ENCODE data around the gene ALDH16A1. TPM values are rescaled to one million over a fixed set of nuclear protein-coding genes. Genes with fewer than 3 reads are reported as not detected.
A peak's percentile ranks its signal among the peaks of the same experiment; 100 is the strongest.
"Not testable (repeated sequence)": the region's sequence is repeated elsewhere in the genome, so short reads cannot be mapped to it uniquely, and the experiment has no call there.

Gene ALDH16A1
- total and polyA plus RNA-seq, 2 of the 4 experiments (the other 2 are of a cell fraction): 10.4 to 12.9 TPM

- dilution Hi-C loops (cut with HindIII; ENCODE audit: low sequenced_read_pairs, unreplicated experiment): no loop called here
- WGBS, 2 experiments (ENCODE audit: extremely low coverage in 2 of 2, insufficient read length in 1 of 2): 89% methylated on average over 9 of the region's 12 CpGs; no CpG with 5 or more reads in 1 of the 2 experiments
- H3K79me1 ChIP-seq (ENCODE audit: low read depth in 1 of 2, low read length in 2 of 2): peaks cover 2 to 14% of the 10 kb centered on the region in 2 experiments; a peak in 3 of 4 replicates
- intact Hi-C loops (cut with micrococcal nuclease): no loop called here
- H2BK5ac ChIP-seq (ENCODE audit: low read depth, low read length, poor library complexity, severe bottlenecking): no peak overlapping the region
- no peak overlapping the region for H2BK120ac ChIP-seq (ENCODE audit: low read depth, low read length)
- H3K9me3 ChIP-seq (ENCODE audit: control insufficient read depth, insufficient read depth, low read length): no peaks in the 10 kb centered on the region
- no peak overlapping the region for H2AFZ ChIP-seq (replicated peaks; ENCODE audit: low read length, poor library complexity)
- no peak for ATAC-seq (ENCODE audit: low read depth)
- no peak for DNase-seq
- H3K14ac ChIP-seq (replicated peaks; ENCODE audit: low read depth, low read length): no peak overlapping the region
- no peak overlapping the region for H3K56ac ChIP-seq (ENCODE audit: extremely low read depth, insufficient read depth, low read length)
- H4K8ac ChIP-seq (ENCODE audit: low read depth in 2 of 2, low read length in 2 of 2): no peak overlapping the region
- no peak overlapping the region for H4K91ac ChIP-seq (ENCODE audit: insufficient read depth, low read depth, low read length)
- peak overlapping the region; percentile 24 for H2AK9ac ChIP-seq (replicated peaks; ENCODE audit: low read depth, low read length, poor library complexity)
- H3K4me3 ChIP-seq (ENCODE audit: insufficient read depth, low read depth, low read length): no peak overlapping the region
- H3K23ac ChIP-seq (ENCODE audit: low read depth, low read length): no peak overlapping the region
- no peak overlapping the region for H3K27ac ChIP-seq (ENCODE audit: insufficient read depth, low read length)
- H3K9ac ChIP-seq (ENCODE audit: low read depth, low read length): no peak overlapping the region
- CTCF ChIA-PET: no interaction called here
- no peak overlapping the region for H2BK15ac ChIP-seq (ENCODE audit: low read depth, low read length)
- H4K5ac ChIP-seq (ENCODE audit: low read depth, low read length): no peak overlapping the region
- H2BK20ac ChIP-seq (ENCODE audit: low read depth, low read length): no peak overlapping the region
- H2AK5ac ChIP-seq (ENCODE audit: low read depth, low read length): no peak overlapping the region
- no peak overlapping the region for H3K4ac ChIP-seq (ENCODE audit: low read depth, low read length)
- H3K36me3 ChIP-seq (ENCODE audit: control insufficient read depth, insufficient read depth, low read length): peaks cover 6% of the 10 kb centered on the region
- no peak overlapping the region for H3K4me2 ChIP-seq (ENCODE audit: low read depth, low read length)
- H3K9me1 ChIP-seq (ENCODE audit: insufficient read depth, low read length): no peaks in the 10 kb centered on the region
- BruUV-seq (replicated peaks): no TSS peak
- no peaks in the 10 kb centered on the region for H4K20me1 ChIP-seq (ENCODE audit: insufficient read depth, low read length)
- H3K27me3 ChIP-seq (ENCODE audit: control insufficient read depth, insufficient read depth, low read length): no peaks in the 10 kb centered on the region
- in situ Hi-C loops (cut with MboI; ENCODE audit: low sequenced_read_pairs): no loop called here
- POLR2A ChIA-PET (ENCODE audit: unreplicated experiment): no interaction called here
- TF ChIP-seq USF2 (IDR thresholded peaks at IDR 0.05; ENCODE audit: low read depth, low read length) (no peak), BHLHE40 (IDR thresholded peaks at IDR 0.05; ENCODE audit: low read depth, low read length) (no peak), CEBPB (IDR thresholded peaks at IDR 0.05; ENCODE audit: low read depth, low read length) (no peak), SMC3 (IDR thresholded peaks at IDR 0.05; ENCODE audit: low read depth, low read length) (no peak), MXI1 (IDR thresholded peaks at IDR 0.05; ENCODE audit: borderline replicate concordance, low read depth, low read length) (no peak), POLR2A (IDR thresholded peaks at IDR 0.05; ENCODE audit: low read depth, low read length) (no peak), RAD21 (IDR thresholded peaks at IDR 0.05; ENCODE audit: low read length) (no peak)
- H3K4me1 ChIP-seq (ENCODE audit: control insufficient read depth, insufficient read depth, low read length): no peaks in the 10 kb centered on the region
- H3K18ac ChIP-seq (ENCODE audit: low read depth, low read length): no peak overlapping the region
Observed at GRCh38 chr19:49459388-49459787, 6.4 kb downstream of the ALDH16A1 start.

GRCh38 chr19:49461130-49461529, 8.1 kb downstream of the ALDH16A1 start:
- POLR2A ChIA-PET (ENCODE audit: unreplicated experiment); H3K27me3 ChIP-seq (ENCODE audit: control insufficient read depth, insufficient read depth, low read length); H3K9ac ChIP-seq (ENCODE audit: low read depth, low read length); ATAC-seq (ENCODE audit: low read depth); H3K14ac ChIP-seq (replicated peaks; ENCODE audit: low read depth, low read length); H3K9me3 ChIP-seq (ENCODE audit: control insufficient read depth, insufficient read depth, low read length); H3K4ac ChIP-seq (ENCODE audit: low read depth, low read length); H4K5ac ChIP-seq (ENCODE audit: low read depth, low read length); H3K56ac ChIP-seq (ENCODE audit: extremely low read depth, insufficient read depth, low read length); H3K36me3 ChIP-seq (ENCODE audit: control insufficient read depth, insufficient read depth, low read length); H2AK5ac ChIP-seq (ENCODE audit: low read depth, low read length); H3K9me1 ChIP-seq (ENCODE audit: insufficient read depth, low read length); H2AK9ac ChIP-seq (replicated peaks; ENCODE audit: low read depth, low read length, poor library complexity); in situ Hi-C loops (cut with MboI; ENCODE audit: low sequenced_read_pairs); H4K20me1 ChIP-seq (ENCODE audit: insufficient read depth, low read length); H3K4me3 ChIP-seq (ENCODE audit: insufficient read depth, low read depth, low read length); H4K8ac ChIP-seq (ENCODE audit: low read depth in 2 of 2, low read length in 2 of 2); DNase-seq; H2BK15ac ChIP-seq (ENCODE audit: low read depth, low read length); H4K91ac ChIP-seq (ENCODE audit: insufficient read depth, low read depth, low read length); H3K4me2 ChIP-seq (ENCODE audit: low read depth, low read length); H2BK5ac ChIP-seq (ENCODE audit: low read depth, low read length, poor library complexity, severe bottlenecking); H3K18ac ChIP-seq (ENCODE audit: low read depth, low read length); dilution Hi-C loops (cut with HindIII; ENCODE audit: low sequenced_read_pairs, unreplicated experiment); H2BK120ac ChIP-seq (ENCODE audit: low read depth, low read length); CTCF ChIA-PET; H3K79me1 ChIP-seq (ENCODE audit: low read depth in 1 of 2, low read length in 2 of 2); H3K23ac ChIP-seq (ENCODE audit: low read depth, low read length); H2BK20ac ChIP-seq (ENCODE audit: low read depth, low read length); H2AFZ ChIP-seq (replicated peaks; ENCODE audit: low read length, poor library complexity); H3K27ac ChIP-seq (ENCODE audit: insufficient read depth, low read length); BruUV-seq (replicated peaks); intact Hi-C loops (cut with micrococcal nuclease); H3K4me1 ChIP-seq (ENCODE audit: control insufficient read depth, insufficient read depth, low read length): not testable (repeated sequence)
- no CpG with 5 or more reads among the region's 1 CpG for WGBS, 2 experiments (ENCODE audit: extremely low coverage in 2 of 2, insufficient read length in 1 of 2)

All from IMR-90 (cell line).